ENCODE measurements around the gene SPEM3. TPM values are rescaled to one million over a fixed set of nuclear protein-coding genes. Genes with fewer than 3 reads are reported as not detected.

The SPEM3 gene
- total RNA-seq, 4 donors from 2014 or later = not detected

GRCh38 chr17:7425756-7426155 lies 2.9 kb upstream of the SPEM3 start:
- no peak for TF ChIP-seq CTCF (IDR thresholded peaks at IDR 0.05; ENCODE audit: low read depth)

GRCh38 chr17:7426203-7426863 lies 2.3 kb upstream of the SPEM3 start:
- no peak for TF ChIP-seq CTCF (IDR thresholded peaks at IDR 0.05; ENCODE audit: low read depth)

GRCh38 chr17:7426896-7427489 lies 1.7 kb upstream of the SPEM3 start:
- TF ChIP-seq CTCF (IDR thresholded peaks at IDR 0.05; ENCODE audit: low read depth) = no peak

GRCh38 chr17:7427549-7427948 lies 1.1 kb upstream of the SPEM3 start:
- no peak for TF ChIP-seq CTCF (IDR thresholded peaks at IDR 0.05; ENCODE audit: low read depth)

- TF ChIP-seq CTCF (IDR thresholded peaks at IDR 0.05; ENCODE audit: low read depth) = no peak
Measured at GRCh38 chr17:7429722-7430121, 1.1 kb downstream of the SPEM3 start.

- no peak for TF ChIP-seq CTCF (IDR thresholded peaks at IDR 0.05; ENCODE audit: low read depth)
Measured at GRCh38 chr17:7431231-7431630, 2.6 kb downstream of the SPEM3 start.

GRCh38 chr17:7432296-7432695 lies 3.6 kb downstream of the SPEM3 start:
- no peak for TF ChIP-seq CTCF (IDR thresholded peaks at IDR 0.05; ENCODE audit: low read depth)
